Neuron (in vitro differentiated cells): ENCODE results near the gene CATSPERD.
"Not testable (repeated sequence)": the region's sequence is repeated elsewhere in the genome, so short reads cannot be mapped to it uniquely, and the experiment has no call there.

Experiments
- H2AFZ ChIP-seq: one replicate; pipeline ENCODE4 v1.6.1; 2013; ENCODE audit warnings: low read depth, mild to moderate bottlenecking, inconsistent platforms, low read length, moderate library complexity
- H3K27me3 ChIP-seq: one replicate; pipeline ENCODE4 v1.6.1; 2013; ENCODE audit warnings: low read length; ENCODE audit not compliant: insufficient read depth
- H3K36me3 ChIP-seq: one replicate; pipeline ENCODE4 v1.6.1; 2013; ENCODE audit warnings: low read length; ENCODE audit not compliant: insufficient read depth
- H3K4me1 ChIP-seq: one replicate; pipeline ENCODE4 v1.6.1; 2013; ENCODE audit warnings: low read length; ENCODE audit not compliant: insufficient read depth
- H3K4me3 ChIP-seq: 2 replicates; pipeline ENCODE4 v1.5.1; 2013; ENCODE audit warnings: mild to moderate bottlenecking, low read length, moderate library complexity
- H3K9me3 ChIP-seq: one replicate; pipeline ENCODE4 v1.6.1; 2013; ENCODE audit warnings: low read length

Gene CATSPERD

GRCh38 chr19:5713228-5713627 is 7.2 kb upstream of the CATSPERD start:
- Histone ChIP-seq H3K36me3 (peaks cover 49% of the 10 kb centered on the region), H3K4me1 (peaks cover 3% of the 10 kb centered on the region)

GRCh38 chr19:5714816-5715215 is 5.6 kb upstream of the CATSPERD start:
- Histone ChIP-seq H3K9me3 (no peaks in the 10 kb centered on the region), H3K36me3 (peaks cover 43% of the 10 kb centered on the region), H3K4me3 (no peak overlapping the region), H3K27me3 (no peaks in the 10 kb centered on the region), H2AFZ (no peak overlapping the region), H3K4me1 (peaks cover 12% of the 10 kb centered on the region)

More at GRCh38 chr19:5713228-5713627, 7.2 kb upstream of the CATSPERD start:
- H3K27me3 ChIP-seq, result no peaks in the 10 kb centered on the region
- H2AFZ ChIP-seq, result no peak overlapping the region
- H3K9me3 ChIP-seq, result no peaks in the 10 kb centered on the region
- no peak overlapping the region for H3K4me3 ChIP-seq

GRCh38 chr19:5717215-5717935 is 3.1 kb upstream of the CATSPERD start:
- H2AFZ ChIP-seq, result no peak overlapping the region
- no peak overlapping the region for H3K4me3 ChIP-seq

GRCh38 chr19:5718037-5718578 is 2.3 kb upstream of the CATSPERD start:
- Histone ChIP-seq H3K9me3 (no peaks in the 10 kb centered on the region), H2AFZ (no peak overlapping the region), H3K4me3 (peak overlapping the region; percentile 83), H3K36me3 (peaks cover 16% of the 10 kb centered on the region), H3K4me1 (peaks cover 12% of the 10 kb centered on the region), H3K27me3 (no peaks in the 10 kb centered on the region)

More at GRCh38 chr19:5717215-5717935, 3.1 kb upstream of the CATSPERD start:
- Histone ChIP-seq H3K9me3 (no peaks in the 10 kb centered on the region), H3K27me3 (no peaks in the 10 kb centered on the region), H3K36me3 (peaks cover 22% of the 10 kb centered on the region), H3K4me1 (peaks cover 12% of the 10 kb centered on the region)

- Histone ChIP-seq H3K4me1 (peaks cover 12% of the 10 kb centered on the region), H3K36me3 (peaks cover 11% of the 10 kb centered on the region), H3K27me3 (no peaks in the 10 kb centered on the region), H2AFZ (no peak overlapping the region), H3K4me3 (peak overlapping the region; percentile 83), H3K9me3 (no peaks in the 10 kb centered on the region)
Measured at GRCh38 chr19:5718579-5719273, 1.7 kb upstream of the CATSPERD start.

- Histone ChIP-seq H3K27me3 (no peaks in the 10 kb centered on the region), H2AFZ (no peak overlapping the region), H3K4me1 (peaks cover 12% of the 10 kb centered on the region), H3K9me3 (no peaks in the 10 kb centered on the region), H3K36me3 (peaks cover 7% of the 10 kb centered on the region), H3K4me3 (peak overlapping the region; percentile 83)
Measured at GRCh38 chr19:5719274-5719960, 1.0 kb upstream of the CATSPERD start.

GRCh38 chr19:5727453-5728050 is 7.1 kb downstream of the CATSPERD start:
- Histone ChIP-seq H3K4me1 (no peaks in the 10 kb centered on the region), H3K4me3 (no peak overlapping the region), H3K36me3 (no peaks in the 10 kb centered on the region), H2AFZ (no peak overlapping the region), H3K27me3 (no peaks in the 10 kb centered on the region), H3K9me3 (no peaks in the 10 kb centered on the region)

- not testable (repeated sequence) for H3K9me3 ChIP-seq, H3K36me3 ChIP-seq, H2AFZ ChIP-seq, H3K27me3 ChIP-seq, H3K4me3 ChIP-seq, H3K4me1 ChIP-seq
Measured at GRCh38 chr19:5733172-5733571, 12.7 kb downstream of the CATSPERD start.

GRCh38 chr19:5738423-5738822 is 18.0 kb downstream of the CATSPERD start:
- Histone ChIP-seq H3K27me3 (no peaks in the 10 kb centered on the region), H2AFZ (no peak overlapping the region), H3K36me3 (no peaks in the 10 kb centered on the region), H3K9me3 (no peaks in the 10 kb centered on the region), H3K4me3 (no peak overlapping the region), H3K4me1 (no peaks in the 10 kb centered on the region)

GRCh38 chr19:5742051-5742450 is 21.6 kb downstream of the CATSPERD start:
- no peaks in the 10 kb centered on the region for H3K4me1 ChIP-seq
- H3K9me3 ChIP-seq, result no peaks in the 10 kb centered on the region
- peaks cover 3% of the 10 kb centered on the region for H3K27me3 ChIP-seq
- H2AFZ ChIP-seq, result no peak overlapping the region
- H3K4me3 ChIP-seq, result no peak overlapping the region
- no peaks in the 10 kb centered on the region for H3K36me3 ChIP-seq

- peaks cover 3% of the 10 kb centered on the region for H3K27me3 ChIP-seq
- no peak overlapping the region for H2AFZ ChIP-seq
- H3K4me1 ChIP-seq, result no peaks in the 10 kb centered on the region
- H3K36me3 ChIP-seq, result no peaks in the 10 kb centered on the region
- no peaks in the 10 kb centered on the region for H3K9me3 ChIP-seq
- H3K4me3 ChIP-seq, result no peak overlapping the region
Measured at GRCh38 chr19:5743630-5744029, 23.2 kb downstream of the CATSPERD start.

- H3K27me3 ChIP-seq, H3K4me3 ChIP-seq, H3K36me3 ChIP-seq, H3K9me3 ChIP-seq, H3K4me1 ChIP-seq, H2AFZ ChIP-seq: not testable (repeated sequence)
Measured at GRCh38 chr19:5744999-5745398, 24.6 kb downstream of the CATSPERD start.

- H3K4me3 ChIP-seq, H3K36me3 ChIP-seq, H3K9me3 ChIP-seq, H3K4me1 ChIP-seq, H2AFZ ChIP-seq, H3K27me3 ChIP-seq: not testable (repeated sequence)
Measured at GRCh38 chr19:5748920-5749319, 28.5 kb downstream of the CATSPERD start.
